A549 (cell line): ENCODE measurements around the gene GMPPB. TPM values are rescaled to one million over a fixed set of nuclear protein-coding genes. Genes with fewer than 3 reads are reported as not detected.
"Not testable (repeated sequence)": the region's sequence is repeated elsewhere in the genome, so short reads cannot be mapped to it uniquely, and the experiment has no call there.

Source experiments
- ATAC-seq, 2 experiments: fragments of 200-7000 bp in 1 of 2; fragments of >200 bp in 1 of 2; cut with Nextera tagmentation in 1 of 2; cut with Tn5 transposase in 1 of 2; 3 replicates each; pipeline versions ENCODE4 v1.8.0 to v1.9.1; 2018 to 2020; ENCODE audit warnings: mild to moderate bottlenecking in 1 of 2, moderate library complexity in 1 of 2
- CTCF ChIA-PET: fragments of 300-600 bp; sonication (Branson Sonifier 250); formaldehyde crosslinking; extraction: SDS; loops from one replicate; lab custom pipeline; 2021; ENCODE audit warnings: antibody characterized with exemption, inconsistent platforms; lab: Yijun Ruan, JAX
- POLR2A ChIA-PET: fragments of 350-600 bp; formaldehyde crosslinking; extraction: SDS; loops from one replicate; lab custom pipeline; 2021; ENCODE audit warnings: antibody characterized with exemption, inconsistent platforms; lab: Yijun Ruan, JAX
- DNase-seq, 2 experiments: peaks; one replicate each; pipeline versions ENCODE4 v3.0.0 to v3.0.0-alpha.2; 2011 to 2016; ENCODE audit warnings: low read depth in 1 of 2, low spot score in 1 of 2
- FAIRE-seq: peaks from 2 replicates; lab custom pipeline; 2011; peaks lifted over from hg19 to GRCh38; lab: Jason Lieb, UNC
- H3K27ac ChIP-seq, 2 experiments: fragments of >200 bp; sonication (Bioruptor Twin); formaldehyde crosslinking; 3 replicates each; pipeline ENCODE4 v1.5.1; 2016 to 2017
- H3K4me1 ChIP-seq: fragments of >200 bp; sonication (Bioruptor Twin); formaldehyde crosslinking; 3 replicates; pipeline ENCODE4 v1.6.1; 2016
- H3K4me2 ChIP-seq: fragments of >200 bp; sonication (Bioruptor Twin); formaldehyde crosslinking; 3 replicates; pipeline ENCODE4 v1.6.1; 2016
- H3K4me3 ChIP-seq: fragments of >200 bp; sonication (Bioruptor Twin); formaldehyde crosslinking; 3 replicates; pipeline ENCODE4 v1.5.1; 2016
- H3K9me3 ChIP-seq: fragments of >200 bp; sonication (Bioruptor Twin); formaldehyde crosslinking; 3 replicates; pipeline ENCODE4 v1.6.1; 2016
- BCL3 ChIP-seq: fragments of >200 bp; sonication (Bioruptor Twin); formaldehyde crosslinking; IDR thresholded peaks from 3 replicates; pipeline ENCODE4 v1.6.1; 2016
- CBX2 ChIP-seq: fragments of 200-600 bp; sonication (generic); IDR thresholded peaks from 2 replicates; pipeline ENCODE4 v1.6.1; 2016; ENCODE audit warnings: low read depth, mild to moderate bottlenecking, borderline replicate concordance
- CEBPB ChIP-seq, 2 experiments: fragments of >200 bp in 1 of 2; sonication (Bioruptor Twin) in 1 of 2; formaldehyde crosslinking in 1 of 2; IDR thresholded peaks; 2 replicates each; pipeline ENCODE4 v1.6.1; 2012 to 2016
- CHD2 ChIP-seq: fragments of 150-350 bp; IDR thresholded peaks from 2 replicates; pipeline ENCODE4 v1.6.1; 2014; ENCODE audit warnings: low read length; ENCODE audit not compliant: partially characterized antibody
- FOSB ChIP-seq: fragments of 250-450 bp; sonication (Bioruptor Pico); IDR thresholded peaks from 2 replicates; pipeline ENCODE4 v1.5.0; 2020; ENCODE audit warnings: mild to moderate bottlenecking, moderate library complexity
- HEYL ChIP-seq: fragments of 250-450 bp; sonication (Bioruptor Pico); IDR thresholded peaks from 2 replicates; pipeline ENCODE4 v1.8.0; 2021; ENCODE audit warnings: mild to moderate bottlenecking, moderate library complexity
- MYC ChIP-seq: IDR thresholded peaks from 2 replicates; pipeline ENCODE4 v1.6.1; 2012; ENCODE audit warnings: mild to moderate bottlenecking, inconsistent platforms, low read length, improper control_type of control experiment, borderline replicate concordance
- POLR2A ChIP-seq: IDR thresholded peaks from 2 replicates; pipeline ENCODE4 v1.6.1; 2012; ENCODE audit warnings: mild to moderate bottlenecking, low read length
- TFCP2L1 ChIP-seq: fragments of 250-450 bp; sonication (Bioruptor Pico); IDR thresholded peaks from 2 replicates; pipeline ENCODE4 v1.5.0; 2021; ENCODE audit warnings: mild to moderate bottlenecking
- TP53 ChIP-seq: fragments of 250-450 bp; sonication (Bioruptor Pico); IDR thresholded peaks from 2 replicates; pipeline ENCODE4 v1.5.0; 2021; ENCODE audit warnings: mild to moderate bottlenecking, moderate library complexity
- ZSCAN20 ChIP-seq: fragments of 250-450 bp; sonication (Bioruptor Pico); IDR thresholded peaks from 2 replicates; pipeline ENCODE4 v1.8.0; 2022; ENCODE audit warnings: mild to moderate bottlenecking, moderate library complexity
- WGBS: methylation state at CpG from one replicate; pipeline ENCODE4 v1.1.6; 2017; ENCODE audit errors: missing lambda C conversion rate; 5-methylcytosine and 5-hydroxymethylcytosine counted together
- polyA plus RNA-seq, 4 experiments: library from polyadenylated mRNA; depleted of rRNA in 3 of 4; stranded (reverse); fragments of >200 nt; fragmentation: RNase III in 1 of 4; extraction: RNeasy Plus Mini Kit Qiagen cat#74134 plus additional on column Dnase treatment in 1 of 4; gene quantifications; 2 replicates in 3 of 4; 3 replicates in 1 of 4; pipeline ENCODE4 v1.2.3, GENCODE V29; 2011 to 2017
- TF ChIP-seq, protein P1 (sequence below): IDR thresholded peaks from 2 replicates; pipeline ENCODE4 v1.6.1; 2012; ENCODE audit warnings: low read depth, borderline replicate concordance
- TF ChIP-seq, protein P2 (sequence below): fragments of 200-600 bp; sonication (generic); IDR thresholded peaks from 2 replicates; pipeline ENCODE4 v1.6.1; 2016; ENCODE audit warnings: antibody characterized with exemption, mild to moderate bottlenecking, moderate library complexity
- TF ChIP-seq, protein P3 (sequence below): fragments of 450-650 bp; IDR thresholded peaks from 2 replicates; pipeline ENCODE4 v1.6.1; 2014; ENCODE audit warnings: antibody characterized with exemption

GMPPB gene
- polyA plus RNA-seq, 2 of the 4 experiments (the other 2 are of a cell fraction) = 12.9 to 24.1 TPM

DNA sequence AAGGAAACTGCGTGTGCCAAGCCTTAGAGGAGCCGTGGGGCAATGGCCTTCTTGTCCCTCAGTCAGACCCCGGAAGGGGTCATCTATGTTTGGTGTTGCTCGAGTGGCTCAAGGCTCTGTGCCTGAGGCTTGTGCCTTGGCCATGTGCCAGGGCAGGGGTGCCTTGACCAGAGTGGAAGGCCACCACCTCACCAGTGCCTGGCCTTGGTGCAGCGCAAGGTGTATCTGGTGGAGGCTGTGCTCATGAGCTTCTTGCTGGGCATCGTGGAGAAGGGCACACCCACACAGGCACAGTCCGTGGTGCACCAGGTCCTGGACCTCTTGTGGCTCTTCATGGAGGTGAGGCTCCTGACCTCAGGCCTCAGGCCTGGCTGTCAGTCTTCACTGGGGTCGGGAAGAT lies 23.7 kb downstream of the GMPPB start:
- Histone ChIP-seq H3K4me1 (no peaks in the 10 kb centered on the region), H3K4me3 (no peak overlapping the region), H3K9me3 (no peaks in the 10 kb centered on the region), H3K27ac (no peak overlapping the region), H3K4me2 (no peak overlapping the region)
- 92% methylated on average over 2 of the region's 8 CpGs for WGBS
- ChIA-PET POLR2A (no interaction called here), CTCF (interaction anchor here (0.6 to 5.0 kb wide), 4 partner anchors 11 to 203 kb away, joined by 4 to 44 read pairs (median 8); partner anchors contain the start of genes MST1 and RNF123)
- ATAC-seq (no peak), DNase-seq (no peak), FAIRE-seq (no peak)
- TF ChIP-seq TP53 (CRISPR knock-in tag) = no peak
- no peak for TF ChIP-seq FOSB (CRISPR knock-in tag)
- TF ChIP-seq BCL3 = no peak

- H3K4me1 ChIP-seq = no peaks in the 10 kb centered on the region
- H3K4me2 ChIP-seq = no peak overlapping the region
- POLR2A ChIA-PET = no interaction called here
- H3K9me3 ChIP-seq = no peaks in the 10 kb centered on the region
- CTCF ChIA-PET = interaction anchor here (0.6 to 3.5 kb wide), 5 partner anchors 9 to 202 kb away, joined by 3 to 12 read pairs (median 4); partner anchors contain the start of genes MST1 and RNF123
- H3K27ac ChIP-seq = no peak overlapping the region
- ATAC-seq (no peak), DNase-seq (no peak), FAIRE-seq (no peak)
- no peak overlapping the region for H3K4me3 ChIP-seq
- TF ChIP-seq MYC (no peak), HEYL (no peak), TFCP2L1 (CRISPR knock-in tag) (no peak), CEBPB (IDR thresholded peaks at IDR 0.05) (no peak), CBX2 (no peak), CHD2 (no peak), POLR2A (no peak), ZSCAN20 (CRISPR knock-in tag) (no peak)
- TF ChIP-seq, protein P1, sequence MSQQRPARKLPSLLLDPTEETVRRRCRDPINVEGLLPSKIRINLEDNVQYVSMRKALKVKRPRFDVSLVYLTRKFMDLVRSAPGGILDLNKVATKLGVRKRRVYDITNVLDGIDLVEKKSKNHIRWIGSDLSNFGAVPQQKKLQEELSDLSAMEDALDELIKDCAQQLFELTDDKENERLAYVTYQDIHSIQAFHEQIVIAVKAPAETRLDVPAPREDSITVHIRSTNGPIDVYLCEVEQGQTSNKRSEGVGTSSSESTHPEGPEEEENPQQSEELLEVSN = no peak
- TF ChIP-seq, protein P2, sequence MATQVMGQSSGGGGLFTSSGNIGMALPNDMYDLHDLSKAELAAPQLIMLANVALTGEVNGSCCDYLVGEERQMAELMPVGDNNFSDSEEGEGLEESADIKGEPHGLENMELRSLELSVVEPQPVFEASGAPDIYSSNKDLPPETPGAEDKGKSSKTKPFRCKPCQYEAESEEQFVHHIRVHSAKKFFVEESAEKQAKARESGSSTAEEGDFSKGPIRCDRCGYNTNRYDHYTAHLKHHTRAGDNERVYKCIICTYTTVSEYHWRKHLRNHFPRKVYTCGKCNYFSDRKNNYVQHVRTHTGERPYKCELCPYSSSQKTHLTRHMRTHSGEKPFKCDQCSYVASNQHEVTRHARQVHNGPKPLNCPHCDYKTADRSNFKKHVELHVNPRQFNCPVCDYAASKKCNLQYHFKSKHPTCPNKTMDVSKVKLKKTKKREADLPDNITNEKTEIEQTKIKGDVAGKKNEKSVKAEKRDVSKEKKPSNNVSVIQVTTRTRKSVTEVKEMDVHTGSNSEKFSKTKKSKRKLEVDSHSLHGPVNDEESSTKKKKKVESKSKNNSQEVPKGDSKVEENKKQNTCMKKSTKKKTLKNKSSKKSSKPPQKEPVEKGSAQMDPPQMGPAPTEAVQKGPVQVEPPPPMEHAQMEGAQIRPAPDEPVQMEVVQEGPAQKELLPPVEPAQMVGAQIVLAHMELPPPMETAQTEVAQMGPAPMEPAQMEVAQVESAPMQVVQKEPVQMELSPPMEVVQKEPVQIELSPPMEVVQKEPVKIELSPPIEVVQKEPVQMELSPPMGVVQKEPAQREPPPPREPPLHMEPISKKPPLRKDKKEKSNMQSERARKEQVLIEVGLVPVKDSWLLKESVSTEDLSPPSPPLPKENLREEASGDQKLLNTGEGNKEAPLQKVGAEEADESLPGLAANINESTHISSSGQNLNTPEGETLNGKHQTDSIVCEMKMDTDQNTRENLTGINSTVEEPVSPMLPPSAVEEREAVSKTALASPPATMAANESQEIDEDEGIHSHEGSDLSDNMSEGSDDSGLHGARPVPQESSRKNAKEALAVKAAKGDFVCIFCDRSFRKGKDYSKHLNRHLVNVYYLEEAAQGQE = no peak
- TF ChIP-seq, protein P3, sequence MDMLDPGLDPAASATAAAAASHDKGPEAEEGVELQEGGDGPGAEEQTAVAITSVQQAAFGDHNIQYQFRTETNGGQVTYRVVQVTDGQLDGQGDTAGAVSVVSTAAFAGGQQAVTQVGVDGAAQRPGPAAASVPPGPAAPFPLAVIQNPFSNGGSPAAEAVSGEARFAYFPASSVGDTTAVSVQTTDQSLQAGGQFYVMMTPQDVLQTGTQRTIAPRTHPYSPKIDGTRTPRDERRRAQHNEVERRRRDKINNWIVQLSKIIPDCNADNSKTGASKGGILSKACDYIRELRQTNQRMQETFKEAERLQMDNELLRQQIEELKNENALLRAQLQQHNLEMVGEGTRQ = no peak
- WGBS = no CpG with 5 or more reads among the region's 16 CpGs
Measured at GRCh38 chr3:49699281-49699979, 24.3 kb downstream of the GMPPB start.

- H3K4me2 ChIP-seq, ATAC-seq, H3K27ac ChIP-seq, DNase-seq, H3K4me1 ChIP-seq, H3K4me3 ChIP-seq, H3K9me3 ChIP-seq, FAIRE-seq, POLR2A ChIA-PET: not testable (repeated sequence)
- 73% methylated on average over 3 of the region's 4 CpGs for WGBS
- CTCF ChIA-PET = interaction anchor here (1.2 to 2.9 kb wide), 2 partner anchors 18 to 144 kb away, joined by 3 to 9 read pairs; no protein-coding TSS in a partner anchor
Measured at GRCh38 chr3:49695350-49696015, 28.3 kb downstream of the GMPPB start.

DNA sequence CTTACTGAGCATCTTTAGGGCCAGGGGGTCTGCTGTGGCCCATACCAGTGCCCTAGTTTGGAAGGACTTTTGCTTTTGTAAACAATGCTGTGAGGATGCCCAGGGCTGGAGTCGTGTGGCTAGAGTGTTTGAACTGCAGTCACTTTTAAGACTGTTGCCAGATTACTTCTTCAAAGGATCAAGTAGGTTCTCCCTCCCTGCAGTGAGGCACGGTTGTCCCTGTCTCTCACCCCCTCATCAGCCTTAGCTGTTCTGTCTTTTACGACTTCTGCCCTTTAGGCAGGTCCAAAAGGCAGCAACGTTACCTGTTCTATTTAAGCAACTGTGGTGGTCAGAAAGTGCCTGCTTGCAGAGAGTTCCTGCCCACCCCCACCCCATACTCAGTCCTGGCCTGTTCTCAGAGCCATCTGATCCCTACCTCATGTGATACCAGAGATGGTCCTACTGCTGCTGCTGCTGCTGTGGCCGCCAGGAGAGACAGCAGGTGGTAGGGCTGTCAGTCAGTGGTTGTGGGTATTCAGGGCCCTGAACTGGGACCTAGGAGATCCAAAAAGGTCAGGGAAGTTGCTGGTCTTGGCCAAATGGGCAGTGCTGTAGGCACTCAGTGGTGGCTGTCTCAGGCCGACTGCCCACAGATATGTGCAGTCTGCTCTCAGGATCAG lies 29.2 kb downstream of the GMPPB start:
- CTCF ChIA-PET = interaction anchor here (1.2 kb wide), 1 partner anchor 17 kb away, joined by 3 read pairs; no protein-coding TSS in a partner anchor
- ATAC-seq, H3K4me2 ChIP-seq, H3K4me3 ChIP-seq, POLR2A ChIA-PET, FAIRE-seq, H3K4me1 ChIP-seq, DNase-seq, H3K27ac ChIP-seq, H3K9me3 ChIP-seq: not testable (repeated sequence)
- 66% methylated on average over 5 of the region's 6 CpGs for WGBS

DNA sequence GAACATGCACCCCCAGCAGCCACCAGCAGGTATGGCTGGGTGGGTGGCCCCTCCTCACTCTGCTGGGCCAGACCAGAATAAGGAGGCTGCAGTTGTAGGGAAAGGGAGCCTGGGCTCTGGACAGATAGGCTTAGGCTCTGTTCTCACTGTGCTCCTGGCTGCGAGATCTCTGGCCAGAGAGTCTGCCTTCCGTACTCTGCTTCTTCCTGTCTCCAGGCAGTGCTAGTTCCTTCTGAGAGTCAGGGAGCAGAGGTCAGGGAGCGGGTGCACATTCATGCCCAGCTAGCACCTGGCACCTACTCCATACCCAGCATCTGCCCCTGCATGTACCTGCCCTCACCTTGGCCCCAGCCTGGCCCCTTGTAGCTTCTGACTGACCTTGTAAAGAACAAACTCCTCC lies 32.3 kb downstream of the GMPPB start:
- H3K27ac ChIP-seq, H3K4me2 ChIP-seq, FAIRE-seq, H3K4me3 ChIP-seq, ATAC-seq, DNase-seq, H3K9me3 ChIP-seq, H3K4me1 ChIP-seq: not testable (repeated sequence)
- ChIA-PET CTCF (interaction anchor here (2.9 kb wide), 1 partner anchor 152 kb away, joined by 13 read pairs; no protein-coding TSS in a partner anchor), POLR2A (interaction anchor here (0.6 kb wide), 1 partner anchor 595 kb away, joined by 4 read pairs; no protein-coding TSS in a partner anchor)
- WGBS = 100% methylated on average over 3 of the region's 3 CpGs
